HCT116 (cell line): ENCODE data around the gene SRGAP3.

ENCODE experiments used
- EGR1 ChIP-seq: IDR thresholded peaks from 2 replicates; pipeline ENCODE4 v1.6.1; 2012; ENCODE audit warnings: low read depth
- EZH2 ChIP-seq: fragments of 200-600 bp; sonication (generic); IDR thresholded peaks from 2 replicates; pipeline ENCODE4 v1.6.1; 2017; ENCODE audit warnings: antibody characterized with exemption, mixed run types
- EZH2phosphoT487 ChIP-seq: fragments of 200-600 bp; IDR thresholded peaks from 2 replicates; pipeline ENCODE4 v1.6.1; 2018; ENCODE audit warnings: antibody characterized with exemption, borderline replicate concordance
- POLR2A ChIP-seq: IDR thresholded peaks from 2 replicates; pipeline ENCODE4 v1.7.0; 2011; ENCODE audit warnings: borderline replicate concordance; ENCODE audit not compliant: insufficient read depth, insufficient read length; ENCODE audit errors: extremely low read depth
- POLR2AphosphoS5 ChIP-seq: IDR thresholded peaks from 2 replicates; pipeline ENCODE4 v1.6.1; 2011; ENCODE audit warnings: mild to moderate bottlenecking, low read depth, low read length, moderate library complexity
- YY1 ChIP-seq: IDR thresholded peaks from 2 replicates; pipeline ENCODE4 v1.6.1; 2011; ENCODE audit warnings: low read length, low read depth, moderate library complexity, mild to moderate bottlenecking; ENCODE audit not compliant: insufficient replicate concordance; ENCODE audit errors: extremely low read depth
- TF ChIP-seq, protein P1 (sequence below): IDR thresholded peaks from 2 replicates; pipeline ENCODE4 v1.6.1; 2012
- TF ChIP-seq, protein P2 (sequence below): IDR thresholded peaks from 2 replicates; pipeline ENCODE4 v1.6.1; 2012; ENCODE audit warnings: low read depth
- TF ChIP-seq, protein P3 (sequence below), 3 experiments: fragments of 200-600 bp in 1 of 3; sonication (generic) in 1 of 3; IDR thresholded peaks in 2 of 3; conservative IDR thresholded peaks in 1 of 3; 2 replicates each; pipeline ENCODE4 v1.5.1; 2012 to 2017; ENCODE audit warnings: low read depth in 2 of 3, low read length in 2 of 3, antibody characterized with exemption in 1 of 3, borderline replicate concordance in 1 of 3, control low read depth in 1 of 3, mild to moderate bottlenecking in 1 of 3, mixed read lengths in 1 of 3, mixed run types in 1 of 3, moderate library complexity in 1 of 3; ENCODE audit not compliant: insufficient read depth in 1 of 3

DNA sequence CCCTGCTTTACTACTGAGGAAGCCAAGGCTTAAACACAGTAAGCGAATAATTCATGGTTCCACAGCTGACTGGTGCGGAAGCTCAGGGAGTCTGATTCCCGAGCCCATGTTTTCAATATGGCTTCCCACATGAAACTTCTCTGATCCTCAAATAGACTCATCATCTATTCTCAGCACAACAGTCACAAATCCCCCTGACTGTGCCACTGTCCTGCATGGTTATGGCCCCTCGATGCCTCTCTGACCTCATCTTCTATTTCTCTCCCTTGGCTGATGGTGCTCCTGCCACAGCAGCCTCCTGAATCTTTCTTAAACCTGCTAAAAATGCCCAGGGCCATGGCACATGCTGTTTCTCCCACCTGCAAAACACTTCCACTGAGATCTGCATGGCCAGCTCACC, 43.2 kb downstream of the SRGAP3 start:
- TF ChIP-seq, protein P1, sequence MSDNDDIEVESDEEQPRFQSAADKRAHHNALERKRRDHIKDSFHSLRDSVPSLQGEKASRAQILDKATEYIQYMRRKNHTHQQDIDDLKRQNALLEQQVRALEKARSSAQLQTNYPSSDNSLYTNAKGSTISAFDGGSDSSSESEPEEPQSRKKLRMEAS: no peak
- TF ChIP-seq, protein P2, sequence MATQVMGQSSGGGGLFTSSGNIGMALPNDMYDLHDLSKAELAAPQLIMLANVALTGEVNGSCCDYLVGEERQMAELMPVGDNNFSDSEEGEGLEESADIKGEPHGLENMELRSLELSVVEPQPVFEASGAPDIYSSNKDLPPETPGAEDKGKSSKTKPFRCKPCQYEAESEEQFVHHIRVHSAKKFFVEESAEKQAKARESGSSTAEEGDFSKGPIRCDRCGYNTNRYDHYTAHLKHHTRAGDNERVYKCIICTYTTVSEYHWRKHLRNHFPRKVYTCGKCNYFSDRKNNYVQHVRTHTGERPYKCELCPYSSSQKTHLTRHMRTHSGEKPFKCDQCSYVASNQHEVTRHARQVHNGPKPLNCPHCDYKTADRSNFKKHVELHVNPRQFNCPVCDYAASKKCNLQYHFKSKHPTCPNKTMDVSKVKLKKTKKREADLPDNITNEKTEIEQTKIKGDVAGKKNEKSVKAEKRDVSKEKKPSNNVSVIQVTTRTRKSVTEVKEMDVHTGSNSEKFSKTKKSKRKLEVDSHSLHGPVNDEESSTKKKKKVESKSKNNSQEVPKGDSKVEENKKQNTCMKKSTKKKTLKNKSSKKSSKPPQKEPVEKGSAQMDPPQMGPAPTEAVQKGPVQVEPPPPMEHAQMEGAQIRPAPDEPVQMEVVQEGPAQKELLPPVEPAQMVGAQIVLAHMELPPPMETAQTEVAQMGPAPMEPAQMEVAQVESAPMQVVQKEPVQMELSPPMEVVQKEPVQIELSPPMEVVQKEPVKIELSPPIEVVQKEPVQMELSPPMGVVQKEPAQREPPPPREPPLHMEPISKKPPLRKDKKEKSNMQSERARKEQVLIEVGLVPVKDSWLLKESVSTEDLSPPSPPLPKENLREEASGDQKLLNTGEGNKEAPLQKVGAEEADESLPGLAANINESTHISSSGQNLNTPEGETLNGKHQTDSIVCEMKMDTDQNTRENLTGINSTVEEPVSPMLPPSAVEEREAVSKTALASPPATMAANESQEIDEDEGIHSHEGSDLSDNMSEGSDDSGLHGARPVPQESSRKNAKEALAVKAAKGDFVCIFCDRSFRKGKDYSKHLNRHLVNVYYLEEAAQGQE: no peak
- TF ChIP-seq EZH2phosphoT487 (no peak), POLR2AphosphoS5 (no peak), EZH2 (no peak), POLR2A (no peak), YY1 (no peak), EGR1 (no peak)
- TF ChIP-seq, protein P3, sequence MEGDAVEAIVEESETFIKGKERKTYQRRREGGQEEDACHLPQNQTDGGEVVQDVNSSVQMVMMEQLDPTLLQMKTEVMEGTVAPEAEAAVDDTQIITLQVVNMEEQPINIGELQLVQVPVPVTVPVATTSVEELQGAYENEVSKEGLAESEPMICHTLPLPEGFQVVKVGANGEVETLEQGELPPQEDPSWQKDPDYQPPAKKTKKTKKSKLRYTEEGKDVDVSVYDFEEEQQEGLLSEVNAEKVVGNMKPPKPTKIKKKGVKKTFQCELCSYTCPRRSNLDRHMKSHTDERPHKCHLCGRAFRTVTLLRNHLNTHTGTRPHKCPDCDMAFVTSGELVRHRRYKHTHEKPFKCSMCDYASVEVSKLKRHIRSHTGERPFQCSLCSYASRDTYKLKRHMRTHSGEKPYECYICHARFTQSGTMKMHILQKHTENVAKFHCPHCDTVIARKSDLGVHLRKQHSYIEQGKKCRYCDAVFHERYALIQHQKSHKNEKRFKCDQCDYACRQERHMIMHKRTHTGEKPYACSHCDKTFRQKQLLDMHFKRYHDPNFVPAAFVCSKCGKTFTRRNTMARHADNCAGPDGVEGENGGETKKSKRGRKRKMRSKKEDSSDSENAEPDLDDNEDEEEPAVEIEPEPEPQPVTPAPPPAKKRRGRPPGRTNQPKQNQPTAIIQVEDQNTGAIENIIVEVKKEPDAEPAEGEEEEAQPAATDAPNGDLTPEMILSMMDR (IDR thresholded peaks at IDR 0.05 in 2 of 3, conservative IDR thresholded peaks at IDR 0.05 in 1 of 3; ENCODE audit: borderline replicate concordance in 1 of 3, insufficient read depth in 1 of 3, low read depth in 2 of 3, low read length in 2 of 3): no peak
